Measurements from ENCODE around the gene SHC4.
"Not testable (repeated sequence)": the region's sequence is repeated elsewhere in the genome, so short reads cannot be mapped to it uniquely, and the experiment has no call there.

Gene SHC4

DNA sequence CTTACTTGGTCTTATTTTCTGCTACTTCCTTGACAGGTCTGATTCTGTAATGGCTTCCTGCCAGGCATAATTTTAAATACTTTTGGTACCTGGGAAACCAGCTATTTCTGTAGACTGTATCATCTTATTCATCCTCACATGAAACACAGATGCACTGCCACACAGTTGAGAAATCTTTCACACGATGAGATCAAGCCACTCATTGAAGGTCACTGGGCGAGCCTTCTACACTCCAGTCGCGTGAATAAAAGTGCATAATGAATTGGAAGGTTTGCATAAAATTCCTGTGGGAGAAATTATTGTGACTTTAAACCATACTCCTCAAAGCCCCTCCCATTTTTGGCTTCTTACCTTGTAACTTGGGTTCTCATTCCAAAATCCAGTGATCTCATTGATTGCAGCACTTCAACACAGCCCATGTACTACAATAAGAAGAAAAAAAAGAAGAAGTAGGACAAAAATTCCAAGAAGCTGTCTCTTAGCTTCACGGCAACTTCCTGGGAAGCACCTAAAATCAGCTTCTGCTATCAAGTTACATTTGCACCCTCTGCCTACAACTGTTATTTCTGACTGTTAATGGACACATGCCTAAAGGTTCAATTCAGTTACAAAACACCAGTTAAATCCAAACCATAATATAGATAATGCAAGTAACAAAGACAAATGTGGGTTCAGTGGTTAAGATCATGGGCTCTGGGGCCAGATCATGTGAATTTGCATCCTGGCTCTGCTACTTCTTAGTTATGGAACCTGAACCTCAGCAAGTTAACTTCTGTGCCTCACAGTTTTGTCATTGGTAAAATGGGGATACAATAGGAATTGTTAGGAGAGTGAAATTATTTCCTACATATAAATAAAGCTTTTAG, 39.0 kb downstream of the SHC4 start:
- DNase-seq (ENCODE audit: low spot score), result no peak

DNA sequence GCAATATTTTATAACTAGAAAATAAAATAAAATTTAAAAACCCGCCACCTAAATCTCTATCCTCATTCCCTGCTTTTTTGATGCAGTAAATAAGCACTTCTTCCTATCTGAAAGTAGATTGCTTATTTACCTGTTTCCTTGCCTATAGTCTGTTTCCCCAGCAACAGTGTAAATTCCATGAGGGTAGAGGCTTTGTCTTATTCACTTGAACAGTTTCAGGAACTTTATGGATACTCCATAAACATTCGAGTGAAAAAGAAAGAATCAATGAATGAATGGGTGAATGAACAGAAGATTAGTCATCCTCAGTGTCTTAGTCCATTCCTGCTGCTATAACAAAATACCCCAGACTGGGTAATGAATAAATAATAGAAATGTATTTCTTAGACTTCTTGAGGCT, 41.7 kb downstream of the SHC4 start:
- no peak for DNase-seq (ENCODE audit: low spot score)

DNA sequence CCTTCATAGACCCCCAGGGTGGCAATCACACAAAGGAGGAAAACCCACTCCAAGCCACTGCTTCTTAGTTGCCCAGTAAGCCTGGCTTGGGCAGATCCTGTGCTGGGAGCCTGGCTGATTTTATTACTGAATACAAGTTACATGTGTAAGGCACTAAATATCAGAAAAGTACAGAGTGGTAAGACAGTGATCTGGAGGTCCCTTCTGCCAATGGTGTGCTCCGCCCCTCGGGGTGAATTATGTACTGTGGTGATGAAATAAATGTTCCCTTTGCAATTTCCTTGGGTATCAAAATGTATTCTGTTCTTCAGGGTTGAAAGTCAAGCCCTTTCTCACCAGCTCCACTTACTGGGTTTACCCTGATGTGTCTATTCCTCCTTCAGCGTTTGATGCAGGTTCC, 47.0 kb downstream of the SHC4 start:
- no peak for DNase-seq (ENCODE audit: low spot score)

DNA sequence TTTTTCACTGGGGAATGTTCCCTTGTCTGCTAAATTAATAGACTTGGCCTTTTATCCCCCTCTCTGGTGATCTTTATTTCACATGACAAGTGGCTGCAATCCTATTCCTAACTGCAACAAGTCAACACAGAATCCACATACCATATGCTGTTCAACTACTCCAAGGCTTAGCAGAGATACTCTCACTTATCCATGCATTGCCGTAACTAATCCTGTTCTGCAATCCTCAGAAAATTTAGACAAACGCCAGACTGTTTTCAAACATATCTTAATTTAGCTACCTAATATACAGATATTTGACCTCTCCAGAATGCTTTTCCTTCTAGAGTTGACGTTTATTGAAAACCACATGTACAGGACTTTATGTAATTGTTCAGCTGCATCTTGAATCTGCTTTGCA, 47.9 kb downstream of the SHC4 start:
- DNase-seq (ENCODE audit: low spot score), result no peak

DNA sequence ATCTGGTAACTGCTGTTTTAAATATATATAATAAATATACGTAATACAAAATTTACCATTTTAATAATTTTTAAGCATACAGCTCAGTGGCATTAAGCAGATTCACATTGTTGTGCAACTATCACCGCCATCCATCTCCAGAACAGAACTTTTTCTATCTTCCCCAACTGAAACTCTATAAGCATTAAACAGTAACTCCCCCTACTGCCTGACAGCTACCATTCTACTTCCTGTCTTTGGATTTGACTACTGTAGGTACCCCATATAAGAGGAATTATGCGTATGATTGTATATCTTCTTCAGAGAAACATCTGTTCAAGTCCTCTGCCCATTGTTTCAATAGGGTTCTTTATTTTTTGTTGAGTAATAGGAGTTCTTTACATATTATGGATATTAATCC, 49.0 kb downstream of the SHC4 start:
- no peak for DNase-seq (ENCODE audit: low spot score)

DNA sequence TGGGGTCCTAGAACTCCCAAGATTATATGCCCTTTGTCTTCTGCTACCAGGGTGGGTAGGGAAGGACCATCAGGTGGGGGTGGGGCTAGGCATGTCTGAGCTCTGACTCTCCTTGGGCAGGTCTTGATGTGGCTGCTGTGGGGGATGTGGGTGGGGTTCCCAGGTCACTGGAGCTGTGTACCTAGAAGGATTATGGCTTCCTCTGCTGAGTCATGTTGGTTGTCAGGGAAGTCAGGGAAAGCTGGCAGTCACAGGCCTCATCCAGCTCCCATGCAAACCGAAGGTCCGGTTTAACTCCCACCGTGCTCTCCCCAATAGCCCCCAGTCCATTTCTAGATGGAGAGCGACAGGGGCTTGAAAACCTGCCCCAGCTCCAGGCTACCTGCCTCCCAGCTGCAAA, 50.6 kb downstream of the SHC4 start:
- no peak for DNase-seq (ENCODE audit: low spot score)

DNA sequence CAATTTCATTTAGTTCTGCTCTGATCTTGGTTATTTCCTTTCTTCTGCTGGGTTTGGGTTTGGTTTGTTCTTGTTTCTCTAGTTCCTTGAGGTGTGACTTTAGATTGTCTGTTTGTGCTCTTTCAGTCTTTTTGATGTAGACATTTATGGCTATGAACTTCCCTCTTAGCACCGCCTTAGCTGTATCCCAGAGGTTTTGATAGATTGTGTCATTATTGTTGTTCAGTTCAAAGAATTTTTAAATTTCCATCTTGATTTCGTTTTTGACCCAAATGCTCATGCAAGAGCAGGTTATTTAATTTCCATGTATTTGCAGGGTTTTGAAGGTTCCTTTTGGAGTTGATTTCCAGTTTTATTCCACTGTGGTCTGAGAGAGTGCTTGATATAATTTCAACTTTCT, 53.2 kb downstream of the SHC4 start:
- not testable (repeated sequence) for DNase-seq (ENCODE audit: low spot score)

DNA sequence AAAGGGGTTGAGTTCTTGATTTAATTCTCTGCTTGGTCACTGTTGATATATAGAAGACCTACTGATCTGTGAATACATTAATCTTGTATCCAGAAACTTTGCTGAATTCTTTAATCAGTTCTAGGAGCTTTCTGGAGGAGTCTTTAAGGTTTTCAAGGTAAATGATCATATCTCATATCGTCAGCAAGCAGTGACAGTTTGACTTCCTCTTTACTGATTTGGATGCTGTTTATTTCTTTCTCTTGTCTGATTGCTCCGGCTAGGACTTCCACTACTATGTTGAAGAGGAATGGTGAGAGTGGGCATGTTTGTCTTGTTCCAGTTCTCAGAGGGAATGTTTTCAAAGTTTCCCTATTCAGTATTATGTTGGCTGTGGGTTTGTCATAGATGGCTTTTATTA, 54.4 kb downstream of the SHC4 start:
- not testable (repeated sequence) for DNase-seq (ENCODE audit: low spot score)

DNA sequence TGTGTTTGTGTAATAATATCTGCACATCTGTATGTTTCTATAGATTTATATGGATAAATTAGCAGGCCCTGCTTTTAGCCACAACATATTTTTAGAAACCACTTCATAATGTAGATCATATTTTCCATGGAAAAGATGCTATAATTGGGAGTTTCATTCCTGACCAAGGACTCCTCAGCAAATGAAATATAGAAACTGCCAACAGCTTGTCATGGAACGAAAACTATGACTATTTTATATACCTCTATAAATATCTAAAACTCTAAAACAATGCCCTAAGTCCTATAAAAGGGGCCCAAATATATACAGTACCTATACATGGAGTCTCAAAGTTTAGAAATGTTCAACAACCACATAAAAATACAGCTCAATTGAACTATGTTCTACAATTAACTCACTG, 57.9 kb downstream of the SHC4 start:
- no peak for DNase-seq (ENCODE audit: low spot score)

DNA sequence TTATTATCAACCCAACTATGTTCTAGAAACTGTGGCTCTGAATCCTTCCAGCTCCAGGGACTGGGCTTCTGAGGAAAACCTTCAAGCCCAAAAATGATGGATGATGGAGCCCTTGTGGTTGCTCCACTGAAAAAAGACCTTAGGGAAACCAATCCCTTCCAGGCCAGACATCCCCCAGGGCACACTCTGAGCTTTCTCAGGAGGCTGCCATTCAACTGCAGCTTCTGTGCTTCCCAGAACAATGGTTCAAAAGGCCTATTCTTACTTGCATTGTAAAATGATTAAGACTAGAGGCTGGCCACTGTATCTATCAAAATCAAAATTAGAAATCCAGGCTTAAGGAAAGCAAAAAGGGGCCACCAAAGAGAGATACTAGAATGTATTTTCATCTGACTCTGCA, 58.5 kb downstream of the SHC4 start:
- DNase-seq (ENCODE audit: low spot score), result no peak

DNA sequence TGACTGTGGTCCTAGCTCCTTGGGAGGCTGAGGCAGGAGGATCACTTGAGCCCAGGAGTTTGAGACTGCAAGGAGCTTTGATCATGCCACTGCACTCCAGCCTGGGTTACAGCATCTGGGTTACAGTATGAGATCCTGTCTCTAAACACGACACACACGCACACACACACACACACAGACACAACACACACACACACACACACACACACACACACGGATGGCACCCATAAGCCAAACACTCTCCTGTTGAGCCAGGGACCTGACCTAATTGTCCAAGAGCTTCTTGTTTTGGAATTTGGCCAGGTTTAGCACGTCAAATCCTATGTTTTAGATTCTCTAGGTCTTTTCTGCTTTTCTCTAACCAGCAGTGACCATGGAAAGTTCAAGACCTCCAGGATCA, 59.0 kb downstream of the SHC4 start:
- no peak for DNase-seq (ENCODE audit: low spot score)

DNA sequence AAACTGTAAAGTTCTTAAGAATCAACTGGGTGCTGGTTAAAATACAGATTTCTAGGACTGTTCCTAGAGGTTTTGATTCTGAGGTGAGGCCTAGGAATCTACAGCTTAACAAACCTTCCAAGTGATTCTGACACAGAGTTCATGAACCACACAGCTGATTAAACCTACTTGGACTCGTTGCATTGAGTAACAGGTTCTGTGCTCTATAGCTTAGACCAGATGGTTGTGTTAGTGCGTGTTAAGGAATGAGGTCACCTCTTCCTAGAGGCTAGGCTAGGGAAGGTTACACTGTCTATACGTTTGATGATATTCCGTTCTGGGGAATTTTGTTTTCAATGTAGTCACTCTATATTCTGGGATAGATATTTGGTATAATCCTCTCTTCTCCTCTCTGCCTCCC, 63.9 kb downstream of the SHC4 start:
- DNase-seq (ENCODE audit: low spot score), result no peak

DNA sequence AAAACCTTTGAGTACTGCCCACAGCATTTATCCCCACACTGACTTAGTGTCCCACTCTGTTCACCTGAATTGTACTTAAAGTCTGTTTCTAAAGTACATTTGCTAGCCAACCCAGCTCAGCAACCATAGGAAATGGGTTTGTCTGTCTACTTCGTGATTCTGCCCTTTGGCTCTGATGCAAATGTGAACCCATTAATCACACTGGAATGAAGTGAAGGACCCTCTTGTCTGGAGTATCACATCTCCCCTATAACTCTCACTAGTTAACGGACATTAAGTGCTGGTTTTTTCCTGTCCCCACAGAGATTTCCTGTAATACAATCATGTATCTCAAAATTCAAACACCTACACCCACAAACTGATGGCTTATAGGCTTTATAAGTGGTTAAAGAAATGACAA, 65.3 kb downstream of the SHC4 start:
- DNase-seq (ENCODE audit: low spot score), result no peak

DNA sequence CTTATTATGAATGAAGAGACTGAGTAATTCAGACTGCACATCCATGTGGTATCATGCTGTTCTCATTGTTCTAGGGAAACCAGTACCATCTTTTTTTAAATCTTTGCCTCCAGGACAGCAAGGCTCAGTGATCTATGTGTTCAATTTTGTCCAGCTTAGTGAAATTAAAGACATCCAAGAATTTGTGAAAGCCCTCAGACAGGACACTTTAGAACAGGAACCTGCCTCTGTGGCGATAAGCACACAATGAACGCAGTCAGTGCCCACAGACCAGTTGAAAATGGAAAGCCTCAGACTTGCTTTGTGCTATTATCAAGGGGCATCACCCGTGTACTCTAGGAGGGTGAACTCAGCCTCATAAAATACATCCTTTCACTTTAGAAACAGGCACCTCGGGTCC, 65.7 kb downstream of the SHC4 start:
- DNase-seq (ENCODE audit: low spot score), result no peak

DNA sequence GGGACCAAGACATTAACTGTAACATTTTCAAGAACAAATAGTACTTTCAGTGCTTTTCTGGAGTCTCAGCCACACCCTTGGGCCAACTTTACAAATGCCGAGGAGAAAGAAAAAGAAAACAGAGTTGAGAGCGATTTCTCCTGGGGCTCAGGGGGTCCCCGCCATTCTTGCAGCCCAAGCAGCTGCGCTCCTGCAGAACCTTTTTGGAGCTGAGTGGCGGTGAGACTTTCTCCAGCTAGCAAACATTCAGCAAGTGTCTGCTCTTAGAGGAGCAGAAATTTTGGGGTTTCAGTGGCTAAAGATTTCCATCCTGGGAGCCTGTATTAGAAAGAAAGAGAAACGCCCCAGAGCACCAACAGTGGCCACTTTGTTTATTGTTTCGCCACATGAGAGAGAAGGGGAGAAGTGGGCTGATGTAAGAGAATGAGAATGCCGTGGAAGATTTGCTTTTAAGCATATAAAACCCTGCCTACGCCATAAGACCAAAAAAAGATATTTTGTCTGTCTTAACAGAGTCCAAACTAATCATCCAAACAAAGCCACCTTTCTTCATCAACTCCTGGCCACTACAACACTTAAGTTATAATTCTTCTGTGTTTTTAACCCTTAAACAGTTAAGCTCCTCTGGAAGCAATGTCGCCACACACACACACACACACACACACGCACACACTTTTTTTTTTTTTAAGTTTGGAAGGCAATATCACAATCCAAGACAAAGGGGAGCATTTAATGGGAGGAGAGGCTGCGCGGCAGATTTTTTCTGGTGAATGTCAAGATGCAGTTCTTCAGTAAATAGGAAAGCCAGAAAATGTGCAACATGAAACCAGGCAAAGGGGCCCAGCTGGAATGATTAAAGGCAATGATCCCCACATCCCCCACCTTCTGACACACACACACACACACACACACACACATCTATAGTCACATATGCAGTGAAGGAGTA, 66.6 kb downstream of the SHC4 start:
- peak; percentile 16 for DNase-seq (ENCODE audit: low spot score)

DNA sequence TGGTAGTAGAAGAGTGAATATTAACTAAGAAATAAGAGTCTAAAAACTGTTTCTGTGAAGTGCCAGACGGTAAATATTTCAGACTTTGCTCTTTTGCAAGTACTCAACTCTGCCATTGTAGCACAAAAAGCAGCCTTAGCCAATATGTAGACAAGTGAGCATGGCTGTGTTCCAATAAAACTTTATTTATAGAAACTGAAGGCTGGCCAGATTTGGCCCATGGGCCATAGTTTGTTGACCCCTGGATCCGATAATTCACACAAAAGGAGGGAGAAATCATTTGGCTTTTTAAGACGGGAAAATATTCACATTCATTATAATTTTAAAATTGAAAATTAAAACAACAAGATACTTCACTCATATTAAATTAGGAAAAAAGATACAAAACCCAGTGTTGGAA, 70.4 kb downstream of the SHC4 start:
- no peak for DNase-seq (ENCODE audit: low spot score)

DNA sequence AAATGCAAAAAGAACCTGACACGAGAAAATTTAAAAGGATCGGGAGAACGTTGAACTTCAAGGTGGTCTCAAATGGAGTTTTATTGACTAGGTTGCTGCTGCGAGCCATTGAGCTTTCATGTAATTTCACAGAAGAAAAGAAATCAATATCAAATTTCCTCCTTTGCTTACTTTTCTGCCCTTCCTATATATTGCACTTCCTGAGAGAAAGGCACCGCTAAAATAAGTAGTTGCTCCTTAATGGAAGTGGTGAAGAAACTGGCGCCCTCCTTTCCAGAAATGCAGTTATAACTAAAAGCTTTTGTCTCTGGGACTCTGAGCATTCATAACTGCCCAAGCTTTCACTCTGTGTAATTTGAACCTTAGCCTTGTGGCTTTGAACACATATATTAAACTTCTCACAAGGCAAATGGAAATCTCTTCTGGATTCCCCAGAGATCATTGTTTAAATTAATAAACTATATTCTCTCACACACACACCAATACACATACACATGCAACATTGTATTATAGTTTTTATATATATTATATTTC, 72.4 kb downstream of the SHC4 start:
- no peak for DNase-seq (ENCODE audit: low spot score)

DNA sequence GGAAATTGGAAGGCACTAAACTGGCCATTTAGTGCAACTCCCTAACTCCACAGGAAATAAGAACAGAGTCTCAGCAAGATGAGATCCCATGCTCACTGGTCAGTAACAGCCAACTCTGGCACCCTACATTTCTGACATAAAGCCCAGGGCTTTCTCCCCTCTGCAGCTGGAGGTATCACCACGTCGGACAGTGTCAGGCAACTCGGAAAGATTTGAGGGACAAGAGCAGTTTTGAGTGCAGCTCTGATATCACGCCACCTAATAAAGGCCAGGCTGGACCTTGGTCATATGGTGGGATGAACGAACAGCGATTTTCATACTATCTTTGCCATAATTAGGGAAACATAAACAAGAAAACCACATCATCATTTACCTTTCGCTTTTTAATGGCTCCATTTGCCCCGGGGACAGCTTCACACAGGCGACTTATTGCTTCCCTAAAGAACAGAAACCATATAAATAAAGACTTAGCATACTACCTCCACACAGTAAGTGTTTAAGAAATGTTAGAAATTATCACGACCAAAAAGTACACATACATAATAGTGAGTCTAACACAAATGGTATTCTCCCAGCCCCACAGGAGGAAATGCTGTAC, 73.2 kb downstream of the SHC4 start:
- DNase-seq (ENCODE audit: low spot score), result no peak

DNA sequence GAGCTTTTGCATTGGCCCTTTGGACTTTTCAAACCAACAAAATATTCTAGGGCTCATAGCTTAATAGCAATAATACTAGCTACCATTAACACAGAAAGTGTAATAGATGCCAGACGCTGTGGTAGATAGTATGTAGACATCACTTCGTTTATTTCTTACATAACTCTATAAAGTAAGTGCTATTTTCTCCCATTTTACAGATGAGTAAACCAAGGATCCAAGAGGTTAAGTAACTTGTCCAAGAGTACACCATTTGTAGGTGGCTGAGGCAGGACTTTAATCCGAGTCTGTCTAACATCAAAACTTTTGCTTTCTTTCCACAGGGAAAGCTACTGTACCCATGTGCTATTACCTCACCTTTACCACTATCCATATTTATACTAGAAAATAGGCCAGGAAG, 73.8 kb downstream of the SHC4 start:
- no peak for DNase-seq (ENCODE audit: low spot score)

DNA sequence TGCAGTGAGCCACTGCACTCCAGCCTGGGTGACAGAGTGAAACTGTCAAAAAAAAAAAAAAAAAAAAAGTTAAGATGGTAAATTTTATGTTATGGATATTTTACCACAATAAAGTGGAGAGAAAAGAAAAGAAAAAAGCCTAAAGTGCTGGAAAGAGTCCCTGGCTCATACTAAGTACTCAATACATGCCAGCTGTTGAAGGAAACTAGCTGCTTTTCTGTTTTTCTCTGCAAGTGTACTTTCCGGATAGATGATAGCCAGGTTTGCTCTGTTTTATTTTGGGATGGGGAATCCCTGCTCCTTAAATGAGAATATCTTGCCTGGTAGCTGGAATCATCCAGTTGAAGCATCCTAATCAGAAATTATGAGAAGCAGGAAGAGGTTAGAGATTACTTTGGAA, 74.9 kb downstream of the SHC4 start:
- no peak for DNase-seq (ENCODE audit: low spot score)

DNA sequence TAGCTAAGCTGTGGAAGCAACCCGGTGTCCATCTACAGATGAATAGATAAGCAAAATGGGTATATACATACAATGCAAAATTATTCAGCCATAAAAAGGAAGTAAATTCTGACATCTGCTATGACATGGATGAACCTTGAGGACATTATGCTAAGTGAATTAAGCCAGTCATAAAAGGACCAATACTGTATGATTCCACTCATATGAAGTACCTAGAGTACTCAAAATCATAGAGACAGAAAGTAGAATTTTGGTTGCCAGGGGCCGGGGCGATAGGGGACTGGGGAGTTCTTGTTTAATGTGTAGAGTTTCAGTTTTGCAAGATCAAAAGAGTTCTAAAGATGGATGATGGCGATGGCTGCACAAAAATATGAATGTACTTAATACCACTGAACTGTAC, 75.5 kb downstream of the SHC4 start:
- DNase-seq (ENCODE audit: low spot score), result no peak

DNA sequence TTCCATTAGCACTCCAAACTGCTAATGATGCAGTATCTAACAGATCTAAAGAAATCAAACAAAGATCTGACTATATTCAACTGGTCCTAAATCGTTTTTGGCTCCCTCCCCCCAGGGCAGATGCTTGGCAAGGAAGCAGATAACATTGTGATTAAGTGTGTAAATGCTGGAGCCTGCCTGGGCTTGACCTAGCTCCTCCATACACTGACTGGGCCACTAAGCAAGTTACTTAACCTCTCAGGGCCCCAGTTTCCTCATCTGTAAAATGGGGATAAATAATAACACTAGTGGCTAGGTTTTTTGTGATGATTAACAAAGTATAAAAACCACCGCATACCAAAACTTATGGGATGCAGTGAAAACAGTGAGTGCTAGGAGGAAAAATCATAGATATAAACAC, 76.6 kb downstream of the SHC4 start:
- DNase-seq (ENCODE audit: low spot score), result no peak

DNA sequence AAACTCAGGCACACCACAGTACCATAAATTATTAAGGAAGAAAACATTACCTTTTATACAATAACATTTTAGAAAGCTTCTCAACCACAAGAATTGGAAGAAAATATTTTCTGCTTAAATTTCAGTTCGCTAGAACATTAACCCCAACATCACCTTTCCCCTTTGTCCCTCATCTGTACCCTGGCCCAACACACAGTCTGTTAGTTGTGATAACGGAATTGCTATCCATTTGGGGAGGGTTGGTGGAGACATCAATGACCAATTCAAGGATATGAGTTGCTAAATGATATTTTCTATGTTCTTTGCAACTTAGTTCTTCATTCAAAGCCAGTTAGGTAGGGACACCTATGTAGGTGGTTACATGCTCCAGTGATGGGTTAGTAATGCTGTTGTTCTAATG, 80.0 kb downstream of the SHC4 start:
- DNase-seq (ENCODE audit: low spot score), result no peak

Data from hepatic stellate cell (primary cell).